Breast epithelium (tissue), 3 donors: Measurements from ENCODE around the gene EPB41L1.

ENCODE experiments used
- CTCF ChIP-seq, 3 donors: fragments of 450-650 bp; IDR thresholded peaks; one replicate each; pipeline ENCODE4 v1.5.1; 2016 to 2017; ENCODE audit warnings: antibody characterized with exemption in 3 of 3, mild to moderate bottlenecking in 3 of 3, moderate library complexity in 3 of 3
- POLR2A ChIP-seq: fragments of 450-650 bp; IDR thresholded peaks from one replicate; pipeline ENCODE4 v1.6.1; 2016; ENCODE audit warnings: antibody characterized with exemption, mild to moderate bottlenecking, moderate library complexity
- POLR2AphosphoS5 ChIP-seq, 3 donors: sonication (generic); formaldehyde crosslinking; IDR thresholded peaks; one replicate each; pipeline ENCODE4 v1.6.1; 2017; ENCODE audit warnings: antibody characterized with exemption in 3 of 3

GRCh38 chr20:36240076-36240475 is 85.5 kb downstream of the EPB41L1 start:
- TF ChIP-seq POLR2A = no peak
- TF ChIP-seq CTCF (IDR thresholded peaks at IDR 0.05) = no peak
- TF ChIP-seq POLR2AphosphoS5 (IDR thresholded peaks at IDR 0.05) = no peak
